SU-DHL-6 (cell line): ENCODE measurements around the gene NDN.

ENCODE experiments used
- EZH2phosphoT487 ChIP-seq: fragments of 200-600 bp; sonication (generic), shearing (Covaris generic); conservative IDR thresholded peaks from 2 replicates; pipeline ENCODE4 v1.6.1; 2018; ENCODE audit warnings: mild to moderate bottlenecking, antibody characterized with exemption, low read length, moderate library complexity, mixed read lengths
- TF ChIP-seq, protein P1 (sequence below): fragments of 200-600 bp; sonication (generic); IDR thresholded peaks from one replicate; pipeline ENCODE4 v1.5.1; 2017; ENCODE audit warnings: antibody characterized with exemption, mild to moderate bottlenecking, low read length, moderate library complexity; ENCODE audit not compliant: insufficient read depth, poor library complexity, severe bottlenecking

DNA sequence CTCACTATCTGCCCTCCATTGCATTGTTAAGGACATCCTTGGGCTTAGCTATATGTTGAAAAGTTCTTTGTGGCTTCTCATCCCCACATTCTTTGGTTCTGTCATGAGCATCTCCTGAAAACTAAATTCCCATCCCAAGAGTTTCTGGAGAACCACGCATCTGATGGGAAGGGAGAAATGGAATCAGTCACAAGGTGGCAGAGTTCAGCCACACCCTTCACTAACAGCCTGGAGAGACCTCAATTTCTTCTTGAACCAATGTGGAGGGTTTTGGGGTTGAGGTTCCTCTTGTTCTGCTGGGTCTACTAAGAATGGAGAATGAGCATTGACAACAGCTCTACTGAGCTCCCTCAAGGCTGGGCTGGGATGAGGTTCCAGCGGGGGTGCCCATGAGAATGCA, 23.9 kb downstream of the NDN start:
- TF ChIP-seq, protein P1, sequence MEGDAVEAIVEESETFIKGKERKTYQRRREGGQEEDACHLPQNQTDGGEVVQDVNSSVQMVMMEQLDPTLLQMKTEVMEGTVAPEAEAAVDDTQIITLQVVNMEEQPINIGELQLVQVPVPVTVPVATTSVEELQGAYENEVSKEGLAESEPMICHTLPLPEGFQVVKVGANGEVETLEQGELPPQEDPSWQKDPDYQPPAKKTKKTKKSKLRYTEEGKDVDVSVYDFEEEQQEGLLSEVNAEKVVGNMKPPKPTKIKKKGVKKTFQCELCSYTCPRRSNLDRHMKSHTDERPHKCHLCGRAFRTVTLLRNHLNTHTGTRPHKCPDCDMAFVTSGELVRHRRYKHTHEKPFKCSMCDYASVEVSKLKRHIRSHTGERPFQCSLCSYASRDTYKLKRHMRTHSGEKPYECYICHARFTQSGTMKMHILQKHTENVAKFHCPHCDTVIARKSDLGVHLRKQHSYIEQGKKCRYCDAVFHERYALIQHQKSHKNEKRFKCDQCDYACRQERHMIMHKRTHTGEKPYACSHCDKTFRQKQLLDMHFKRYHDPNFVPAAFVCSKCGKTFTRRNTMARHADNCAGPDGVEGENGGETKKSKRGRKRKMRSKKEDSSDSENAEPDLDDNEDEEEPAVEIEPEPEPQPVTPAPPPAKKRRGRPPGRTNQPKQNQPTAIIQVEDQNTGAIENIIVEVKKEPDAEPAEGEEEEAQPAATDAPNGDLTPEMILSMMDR = no peak
- TF ChIP-seq EZH2phosphoT487 = no peak
